Thoracic aorta (tissue), 2 donors: Measurements from ENCODE around the gene CELF2. TPM values are rescaled to one million over a fixed set of nuclear protein-coding genes. Genes with fewer than 3 reads are reported as not detected.

ENCODE experiments used
- ATAC-seq: fragments of 150-250 bp; one replicate; pipeline ENCODE4 v1.8.0; 2017; ENCODE audit warnings: low read depth; ENCODE audit not compliant: insufficient number of reproducible peaks, low FRiP score
- DNase-seq: peaks from one replicate; pipeline ENCODE4 v3.0.0-alpha.2; 2020; ENCODE audit warnings: low spot score
- H3K27ac ChIP-seq, 2 donors: fragments of 200-600 bp; sonication (generic); 1 replicate in 1 of 2; 2 replicates in 1 of 2; pipeline ENCODE4 v1.5.1; 2016; ENCODE audit warnings: mild to moderate bottlenecking in 2 of 2, moderate library complexity in 2 of 2
- H3K27me3 ChIP-seq: fragments of 200-600 bp; sonication (generic); replicated peaks from 2 replicates; pipeline ENCODE4 v1.6.0; 2016; ENCODE audit warnings: mild to moderate bottlenecking; ENCODE audit not compliant: insufficient read depth
- H3K36me3 ChIP-seq: fragments of 200-600 bp; sonication (generic); one replicate; pipeline ENCODE4 v1.5.1; 2016
- H3K4me1 ChIP-seq, 2 donors: fragments of 200-600 bp; sonication (generic); 1 replicate in 1 of 2; 2 replicates in 1 of 2; pipeline versions ENCODE4 v1.5.1 to v1.6.0; 2016; ENCODE audit warnings: low read depth in 2 of 2, mild to moderate bottlenecking in 1 of 2; ENCODE audit not compliant: control insufficient read depth in 1 of 2
- H3K4me3 ChIP-seq: fragments of 200-600 bp; sonication (generic); 2 replicates; pipeline ENCODE4 v1.5.1; 2016; ENCODE audit warnings: mild to moderate bottlenecking
- H3K9me3 ChIP-seq: fragments of 200-600 bp; sonication (generic); 2 replicates; pipeline ENCODE4 v1.5.1; 2016
- CTCF ChIP-seq: fragments of 200-600 bp; sonication (generic); IDR thresholded peaks from one replicate; pipeline ENCODE4 v1.5.1; 2019; ENCODE audit warnings: antibody characterized with exemption
- total RNA-seq, 2 donors: library from RNA; depleted of rRNA; stranded (reverse); fragments of >200 nt; gene quantifications; one replicate each; pipeline versions ENCODE4 v1.1.0 to v1.2.3, GENCODE V29; 2016

Gene CELF2
- total RNA-seq, 2 donors from 2014 or later = 69.0 to 73.5 TPM

- Histone ChIP-seq H3K36me3 (no peaks in the 10 kb centered on the region), H3K9me3 (no peaks in the 10 kb centered on the region), H3K27me3 (no peaks in the 10 kb centered on the region), H3K4me3 (no peak overlapping the region), H3K4me1 (no peaks in the 10 kb centered on the region), H3K27ac (no peak overlapping the region)
- ATAC-seq = no peak
- no peak for DNase-seq
- TF ChIP-seq CTCF = no peak
Observed at GRCh38 chr10:11058965-11059364, 41.3 kb downstream of the CELF2 start.

DNA sequence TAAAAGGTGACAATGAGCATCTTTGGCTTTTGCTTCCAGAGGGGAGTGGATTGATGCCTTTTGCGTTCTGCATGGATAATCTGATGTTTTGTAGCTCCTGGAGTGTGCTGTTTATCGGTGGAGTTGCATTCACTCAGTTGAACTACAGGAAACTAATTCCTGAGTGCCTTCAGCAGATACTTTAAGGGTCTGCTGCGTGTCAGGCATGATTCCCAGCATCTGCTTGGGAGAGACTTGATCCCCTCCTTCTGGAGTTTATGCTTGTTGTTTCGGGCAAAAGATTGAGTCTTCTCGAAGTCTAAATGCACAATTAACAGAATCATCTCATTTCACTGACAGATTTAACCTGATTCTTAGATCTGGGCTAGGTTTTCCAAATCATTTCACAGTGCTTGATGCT, 46.2 kb downstream of the CELF2 start:
- Histone ChIP-seq H3K9me3 (no peaks in the 10 kb centered on the region), H3K27me3 (no peaks in the 10 kb centered on the region), H3K36me3 (no peaks in the 10 kb centered on the region), H3K4me1 (peaks cover 0 to 7% of the 10 kb centered on the region in 2 donors), H3K27ac (no peak overlapping the region), H3K4me3 (no peak overlapping the region)
- DNase-seq (no peak), ATAC-seq (no peak)
- TF ChIP-seq CTCF = no peak

DNA sequence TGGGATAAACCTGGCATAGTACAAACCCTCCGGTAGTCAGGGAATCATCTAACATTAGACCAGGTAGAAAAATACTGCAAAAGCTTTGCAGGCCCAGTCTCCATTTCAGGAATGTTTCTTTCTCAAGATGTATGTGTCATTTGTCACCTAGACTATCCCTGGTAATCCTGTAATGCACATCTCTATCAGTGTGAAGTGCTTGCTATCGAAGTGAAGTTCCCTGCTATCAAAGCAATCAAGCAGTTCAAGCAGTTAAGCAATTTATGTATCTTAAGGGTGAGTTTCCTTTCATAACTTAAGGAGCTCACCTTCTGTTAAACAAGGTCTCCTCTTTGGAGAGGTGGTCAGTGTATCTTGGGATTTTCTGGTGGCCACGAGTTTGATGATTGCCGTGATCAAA, 47.2 kb downstream of the CELF2 start:
- peaks cover 0 to 7% of the 10 kb centered on the region in 2 donors for H3K4me1 ChIP-seq
- H3K4me3 ChIP-seq = no peak overlapping the region
- no peak overlapping the region for H3K27ac ChIP-seq
- H3K36me3 ChIP-seq = no peaks in the 10 kb centered on the region
- no peak for TF ChIP-seq CTCF
- DNase-seq (no peak), ATAC-seq (no peak)
- H3K27me3 ChIP-seq = no peaks in the 10 kb centered on the region
- no peaks in the 10 kb centered on the region for H3K9me3 ChIP-seq

DNA sequence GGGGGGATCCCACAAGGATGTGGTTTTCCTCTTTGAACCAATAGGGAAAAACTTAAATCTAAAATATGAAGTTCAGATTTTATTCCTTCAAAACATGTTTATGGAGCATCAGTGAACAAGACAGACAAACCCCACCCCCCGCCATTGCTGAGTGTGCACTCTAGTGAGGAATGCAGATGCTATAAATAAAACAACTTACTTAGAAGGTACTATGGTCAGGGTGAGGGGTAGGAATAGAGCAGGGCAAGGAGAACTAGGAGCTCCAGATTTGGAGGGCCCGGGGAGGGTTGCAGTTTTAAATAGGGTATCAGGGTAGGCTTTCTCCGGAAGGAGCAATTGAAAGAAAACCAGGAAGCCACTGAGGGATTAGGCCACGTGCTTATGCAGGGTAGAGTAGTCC, 47.9 kb downstream of the CELF2 start:
- Histone ChIP-seq H3K36me3 (no peaks in the 10 kb centered on the region), H3K27ac (no peak overlapping the region), H3K9me3 (no peaks in the 10 kb centered on the region), H3K27me3 (no peaks in the 10 kb centered on the region), H3K4me3 (no peak overlapping the region), H3K4me1 (peaks cover 0 to 7% of the 10 kb centered on the region in 2 donors)
- TF ChIP-seq CTCF = no peak
- ATAC-seq (no peak), DNase-seq (no peak)

DNA sequence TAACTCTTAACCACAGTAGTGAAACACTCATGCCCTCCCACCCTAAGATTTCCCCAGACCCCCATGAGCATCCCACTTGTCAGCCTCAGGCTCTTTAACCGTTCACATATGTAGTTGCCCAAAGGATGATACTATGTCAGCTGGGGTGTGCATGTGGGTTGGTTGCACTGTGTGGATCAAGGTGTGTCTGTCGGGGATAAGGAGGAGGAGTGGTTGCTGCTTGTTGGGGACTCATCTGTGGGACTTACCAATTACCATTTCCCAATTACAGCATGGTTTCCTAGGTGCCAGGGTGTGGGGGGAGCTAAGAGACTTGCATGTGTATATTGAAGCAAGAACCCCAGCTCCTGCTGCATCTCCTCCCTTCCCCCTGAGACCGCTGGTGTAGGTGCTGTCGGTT, 48.8 kb downstream of the CELF2 start:
- Histone ChIP-seq H3K27ac (no peak overlapping the region), H3K36me3 (no peaks in the 10 kb centered on the region), H3K9me3 (no peaks in the 10 kb centered on the region), H3K27me3 (no peaks in the 10 kb centered on the region), H3K4me3 (no peak overlapping the region), H3K4me1 (peaks cover 0 to 7% of the 10 kb centered on the region in 2 donors)
- ATAC-seq (no peak), DNase-seq (no peak)
- no peak for TF ChIP-seq CTCF
